Activated naive CD4-positive, alpha-beta T cell treated with anti-CD3 and anti-CD28 coated beads, Interleukin-2, amount 50 U/mL, for 24 hours (primary cell): ENCODE data around the gene IGSF22.

Experiments used
- H3K27ac Mint-ChIP-seq: one replicate; pipeline ENCODE4 v1.8.0; 2021; ENCODE audit warnings: mild to moderate bottlenecking, mixed read lengths
- H3K27me3 Mint-ChIP-seq: one replicate; pipeline ENCODE4 v1.8.0; 2021; ENCODE audit warnings: mixed read lengths
- H3K36me3 Mint-ChIP-seq: one replicate; pipeline ENCODE4 v1.8.0; 2021; ENCODE audit warnings: mixed read lengths
- H3K4me1 Mint-ChIP-seq: one replicate; pipeline ENCODE4 v1.8.0; 2021; ENCODE audit warnings: mixed read lengths
- H3K4me3 Mint-ChIP-seq: one replicate; pipeline ENCODE4 v1.8.0; 2021; ENCODE audit warnings: mild to moderate bottlenecking, mixed read lengths
- H3K9me3 Mint-ChIP-seq: one replicate; pipeline ENCODE4 v1.8.0; 2021; ENCODE audit warnings: mixed read lengths

IGSF22 gene

DNA sequence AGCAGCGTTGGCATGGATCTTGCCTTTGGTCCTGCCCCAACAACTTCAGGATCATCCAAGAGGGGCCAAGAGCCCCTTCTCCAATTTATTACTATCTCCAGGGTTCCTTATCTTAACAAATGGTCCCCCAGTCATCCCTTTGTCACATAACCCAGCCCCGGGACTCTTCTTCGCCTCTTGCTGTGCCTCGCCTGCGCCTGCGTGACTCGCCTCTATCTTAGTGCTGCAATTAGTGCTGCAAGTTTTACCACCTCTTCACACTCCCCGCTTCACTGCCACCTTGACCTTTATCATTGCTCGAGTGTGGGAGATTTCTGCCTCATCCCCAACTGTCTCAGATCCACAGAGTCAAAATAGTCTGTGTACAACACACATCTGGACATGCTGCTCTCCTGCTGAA is 4.0 kb upstream of the IGSF22 start:
- H3K4me1 Mint-ChIP-seq = peaks cover 14% of the 10 kb centered on the region

DNA sequence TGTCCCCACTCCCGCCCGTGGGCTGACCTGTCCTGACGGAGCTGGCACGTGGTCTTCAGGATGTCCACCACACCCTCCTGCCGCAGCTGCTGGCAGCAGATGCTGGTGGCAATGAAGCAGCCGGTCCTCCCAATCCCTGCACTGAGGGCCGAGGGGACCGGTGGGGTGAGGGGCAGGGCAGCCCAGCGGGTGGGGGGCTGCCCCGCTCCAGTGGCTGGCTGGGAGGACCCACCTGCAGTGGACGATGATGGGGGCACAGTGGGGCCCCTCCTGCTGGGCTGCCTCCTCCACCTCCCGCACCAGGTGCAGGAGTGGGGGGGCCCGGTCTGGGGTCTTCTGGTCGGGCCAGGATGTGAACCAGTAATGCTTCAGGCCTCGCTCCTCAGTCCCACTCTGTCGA is 3.4 kb upstream of the IGSF22 start:
- H3K27ac Mint-ChIP-seq = no peak overlapping the region
- H3K9me3 Mint-ChIP-seq = no peaks in the 10 kb centered on the region
- no peaks in the 10 kb centered on the region for H3K27me3 Mint-ChIP-seq
- no peaks in the 10 kb centered on the region for H3K36me3 Mint-ChIP-seq
- peaks cover 14% of the 10 kb centered on the region for H3K4me1 Mint-ChIP-seq
- H3K4me3 Mint-ChIP-seq = no peak overlapping the region

More for the DNA sequence above, 4.0 kb upstream of the IGSF22 start:
- H3K9me3 Mint-ChIP-seq = no peaks in the 10 kb centered on the region
- H3K4me3 Mint-ChIP-seq = no peak overlapping the region
- no peaks in the 10 kb centered on the region for H3K36me3 Mint-ChIP-seq
- H3K27me3 Mint-ChIP-seq = no peaks in the 10 kb centered on the region
- H3K27ac Mint-ChIP-seq = no peak overlapping the region

DNA sequence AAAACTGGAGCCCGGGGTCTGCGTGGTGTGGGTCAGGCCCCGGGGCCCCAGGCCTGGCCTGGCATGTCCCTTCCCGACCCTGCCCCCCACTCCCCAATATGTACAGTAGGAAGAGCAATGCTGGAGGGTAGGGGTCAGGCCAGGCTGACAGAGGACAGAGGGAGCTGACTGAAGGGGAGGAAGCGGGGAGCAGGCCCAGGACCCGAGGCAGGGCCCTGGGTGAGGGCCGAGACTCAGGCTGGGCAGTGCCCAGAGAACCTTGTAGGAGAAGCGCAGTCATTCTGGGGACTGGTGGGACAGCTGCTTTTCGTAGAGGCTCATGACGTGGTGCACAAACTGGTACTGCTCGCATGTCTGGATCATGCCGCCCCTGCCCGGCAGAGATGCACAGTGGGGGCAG is 2.7 kb upstream of the IGSF22 start:
- H3K4me1 Mint-ChIP-seq = peaks cover 14% of the 10 kb centered on the region
- no peaks in the 10 kb centered on the region for H3K36me3 Mint-ChIP-seq
- no peak overlapping the region for H3K4me3 Mint-ChIP-seq
- H3K9me3 Mint-ChIP-seq = no peaks in the 10 kb centered on the region
- no peak overlapping the region for H3K27ac Mint-ChIP-seq
- no peaks in the 10 kb centered on the region for H3K27me3 Mint-ChIP-seq

DNA sequence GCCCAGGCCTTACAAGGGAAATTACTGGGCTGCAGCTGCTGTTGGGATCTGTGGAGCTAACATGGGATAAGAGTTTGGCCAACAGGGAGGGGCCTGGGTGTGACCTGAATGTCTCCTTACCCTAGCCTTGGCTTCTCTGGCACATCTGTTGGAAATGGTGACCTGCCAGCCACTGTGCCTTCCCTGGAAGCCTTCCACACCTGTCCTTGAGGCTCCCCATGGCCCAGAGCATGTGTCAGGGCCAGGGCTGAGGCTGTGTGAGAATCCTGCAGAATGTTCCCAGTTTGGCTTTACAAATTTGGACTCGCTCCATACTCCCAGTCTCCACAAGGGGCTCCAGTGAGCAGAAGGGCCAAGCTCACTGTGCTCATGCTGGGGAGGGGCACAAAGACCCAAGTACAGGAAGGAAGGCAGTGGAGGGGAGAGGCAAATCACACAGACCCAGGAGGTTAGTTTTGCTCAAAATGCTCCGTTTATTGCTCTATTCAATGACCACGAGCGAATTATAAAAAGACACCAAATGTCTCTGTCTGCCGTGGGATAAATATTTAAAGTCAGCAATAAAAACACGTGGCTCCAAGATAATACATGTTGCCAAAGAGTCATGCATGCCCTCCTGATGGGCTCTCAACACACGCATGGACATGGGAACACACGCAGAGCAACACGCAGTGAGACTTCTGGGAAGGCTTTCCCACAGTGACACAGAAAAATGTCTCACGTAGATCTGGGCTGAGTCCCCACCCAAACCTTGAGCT is 1.7 kb upstream of the IGSF22 start:
- Mint-ChIP-seq H3K4me3 (no peak overlapping the region), H3K9me3 (no peaks in the 10 kb centered on the region), H3K27ac (peak overlapping the region; percentile 1), H3K4me1 (peaks cover 14% of the 10 kb centered on the region), H3K27me3 (no peaks in the 10 kb centered on the region), H3K36me3 (no peaks in the 10 kb centered on the region)

DNA sequence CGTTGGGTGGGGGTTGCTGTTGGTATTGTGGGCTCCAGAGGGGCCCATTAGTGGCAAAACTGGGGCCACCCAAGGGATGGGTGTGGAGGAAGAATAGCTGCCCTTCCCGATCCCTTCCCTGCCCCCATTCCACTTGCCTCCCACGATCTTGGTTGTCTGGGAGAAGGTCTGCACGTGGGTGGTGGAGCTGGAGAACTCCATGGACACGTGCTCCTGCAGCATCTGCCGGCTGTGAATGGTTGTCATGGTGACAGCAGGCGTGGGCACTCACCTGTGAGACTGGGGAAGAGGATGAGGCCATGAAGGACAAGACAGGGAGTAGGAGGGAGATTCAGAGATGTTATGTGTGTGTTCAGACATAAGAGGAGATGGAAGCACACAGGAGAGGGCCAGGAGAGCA is 2.0 kb downstream of the IGSF22 start:
- Mint-ChIP-seq H3K4me1 (peaks cover 21% of the 10 kb centered on the region), H3K9me3 (no peaks in the 10 kb centered on the region), H3K36me3 (no peaks in the 10 kb centered on the region), H3K4me3 (no peak overlapping the region), H3K27me3 (no peaks in the 10 kb centered on the region), H3K27ac (no peak overlapping the region)

DNA sequence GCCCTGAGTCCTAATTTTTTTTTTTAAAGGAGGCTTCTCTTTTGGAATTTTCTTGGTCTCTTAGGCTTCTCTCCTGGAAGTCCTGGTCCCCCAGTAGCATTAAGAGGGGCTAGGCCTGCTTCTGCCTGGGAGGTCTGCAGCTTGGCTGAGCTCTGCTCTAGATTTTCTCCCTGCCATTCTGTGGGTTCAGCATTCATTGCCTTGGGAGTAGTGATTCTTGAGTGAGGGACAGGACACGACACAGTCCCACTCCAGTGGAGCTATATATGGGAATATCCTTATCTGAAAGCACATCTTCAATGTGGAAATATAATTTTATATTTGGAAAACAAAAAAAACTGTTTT is 3.7 kb downstream of the IGSF22 start:
- peaks cover 11% of the 10 kb centered on the region for H3K4me1 Mint-ChIP-seq
- H3K27ac Mint-ChIP-seq = no peak overlapping the region
- H3K27me3 Mint-ChIP-seq = no peaks in the 10 kb centered on the region
- H3K9me3 Mint-ChIP-seq = no peaks in the 10 kb centered on the region
- H3K4me3 Mint-ChIP-seq = peak overlapping the region; percentile 94
- H3K36me3 Mint-ChIP-seq = no peaks in the 10 kb centered on the region

DNA sequence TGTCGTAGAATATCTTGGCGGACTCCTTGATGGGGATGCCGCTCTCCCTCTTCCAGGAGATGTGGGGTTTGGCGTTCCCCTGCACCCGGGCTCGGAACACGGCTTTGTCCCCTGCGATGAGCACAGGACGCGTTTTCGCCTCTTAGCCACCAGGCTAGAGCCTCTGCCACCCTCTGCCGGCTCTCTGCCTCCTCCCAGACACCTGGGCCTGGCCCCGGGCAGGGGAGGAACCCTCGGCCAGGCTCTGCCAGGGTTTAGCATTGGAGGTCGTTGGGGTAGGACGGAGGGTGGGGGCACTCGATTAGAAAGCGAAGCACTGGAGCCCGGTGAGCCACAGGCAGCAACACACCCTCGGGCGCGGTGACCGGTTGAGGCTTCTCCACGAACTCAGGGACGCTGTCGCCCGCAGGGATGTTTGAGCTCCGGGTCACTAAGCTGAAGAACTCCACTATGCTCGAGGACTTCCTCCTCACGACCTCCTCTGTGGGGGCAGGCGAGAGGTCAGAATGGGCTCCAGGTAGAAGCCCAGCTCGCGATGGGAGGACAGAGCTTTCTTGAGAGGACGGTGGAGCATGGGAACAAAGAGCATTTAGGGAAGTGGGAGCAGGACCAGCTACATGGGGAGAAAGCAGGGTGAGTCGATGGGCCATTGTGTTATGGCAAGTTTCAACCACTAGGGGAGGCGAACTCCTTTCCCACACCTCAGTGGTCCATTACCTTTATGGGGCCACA is 4.3 kb downstream of the IGSF22 start:
- Mint-ChIP-seq H3K4me1 (peaks cover 11% of the 10 kb centered on the region), H3K27ac (no peak overlapping the region), H3K27me3 (no peaks in the 10 kb centered on the region), H3K9me3 (no peaks in the 10 kb centered on the region), H3K36me3 (no peaks in the 10 kb centered on the region), H3K4me3 (peak overlapping the region; percentile 94)

DNA sequence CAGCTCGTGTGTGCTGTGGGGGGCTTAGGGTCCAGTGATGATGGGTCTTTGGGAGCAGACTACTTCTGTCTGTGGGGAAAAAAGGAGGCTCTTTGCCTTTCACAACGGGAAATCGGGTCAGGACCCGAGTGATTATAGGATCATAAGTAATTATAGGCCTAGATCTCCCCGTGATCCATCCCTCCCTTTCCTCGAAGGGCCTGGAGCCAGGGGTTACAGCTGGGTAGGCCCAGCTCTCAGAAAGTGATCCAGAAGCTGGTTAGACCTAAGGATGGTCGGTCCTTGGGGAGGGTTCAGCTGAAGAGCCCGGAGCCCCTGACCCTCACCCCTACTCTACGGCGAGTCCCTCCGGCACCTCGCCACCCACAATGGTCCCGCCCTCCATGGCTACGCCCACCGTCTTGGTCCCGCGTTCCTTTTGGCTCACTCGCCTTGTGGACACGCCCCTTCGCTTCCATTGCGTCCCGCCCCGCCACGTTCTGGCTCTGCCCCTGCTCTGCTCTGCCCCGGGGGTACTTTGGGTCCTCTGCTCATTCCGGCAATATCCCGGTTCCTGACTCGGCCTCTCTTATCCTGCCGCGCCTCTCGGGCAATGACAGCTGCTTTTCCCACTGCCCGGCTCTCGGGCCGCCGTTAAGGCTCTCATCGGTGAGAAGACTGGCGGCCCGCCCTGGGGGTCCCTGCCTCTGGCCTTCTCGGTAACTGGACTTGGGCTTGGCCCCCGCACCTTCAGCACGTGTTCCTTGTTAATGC is 5.0 kb downstream of the IGSF22 start:
- Mint-ChIP-seq H3K27ac (no peak overlapping the region), H3K36me3 (no peaks in the 10 kb centered on the region), H3K27me3 (no peaks in the 10 kb centered on the region), H3K9me3 (no peaks in the 10 kb centered on the region), H3K4me1 (peaks cover 11% of the 10 kb centered on the region), H3K4me3 (peak overlapping the region; percentile 94)

DNA sequence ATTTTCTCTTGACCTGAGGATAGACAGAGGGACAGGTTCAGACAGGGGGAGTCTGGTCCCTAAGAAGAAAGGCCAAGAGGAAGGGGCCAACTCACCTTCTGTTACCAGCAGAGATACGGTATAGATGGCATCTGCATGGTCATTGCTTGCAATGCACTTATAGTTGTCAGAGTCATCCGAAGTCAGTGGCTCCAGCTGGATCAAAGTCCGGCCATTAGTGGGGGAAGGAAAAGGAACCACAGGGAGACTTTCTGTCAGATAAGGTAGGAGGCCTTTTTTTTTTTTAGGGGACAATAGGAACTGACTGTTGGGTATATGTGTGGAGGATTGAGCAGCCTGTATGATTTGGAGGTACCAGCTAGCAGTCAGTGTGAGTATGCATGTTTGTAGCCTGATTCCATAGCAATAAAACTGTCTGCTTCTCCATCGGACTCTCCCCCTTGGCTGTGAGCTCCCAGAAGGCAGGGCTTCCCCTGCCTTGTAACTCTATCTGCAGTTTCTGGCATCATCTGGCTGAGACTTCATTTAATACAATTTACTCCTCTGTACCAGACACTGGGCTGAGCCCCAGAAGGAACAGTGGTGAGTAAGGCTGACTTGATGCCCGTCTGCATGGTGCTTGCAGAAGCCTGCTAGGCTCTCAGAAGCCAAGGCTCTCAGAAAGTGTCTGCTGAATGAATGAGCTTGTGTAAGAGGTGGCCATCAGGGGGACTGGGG is 5.7 kb downstream of the IGSF22 start:
- H3K27me3 Mint-ChIP-seq = no peaks in the 10 kb centered on the region
- H3K4me3 Mint-ChIP-seq = peak overlapping the region; percentile 94
- no peak overlapping the region for H3K27ac Mint-ChIP-seq

DNA sequence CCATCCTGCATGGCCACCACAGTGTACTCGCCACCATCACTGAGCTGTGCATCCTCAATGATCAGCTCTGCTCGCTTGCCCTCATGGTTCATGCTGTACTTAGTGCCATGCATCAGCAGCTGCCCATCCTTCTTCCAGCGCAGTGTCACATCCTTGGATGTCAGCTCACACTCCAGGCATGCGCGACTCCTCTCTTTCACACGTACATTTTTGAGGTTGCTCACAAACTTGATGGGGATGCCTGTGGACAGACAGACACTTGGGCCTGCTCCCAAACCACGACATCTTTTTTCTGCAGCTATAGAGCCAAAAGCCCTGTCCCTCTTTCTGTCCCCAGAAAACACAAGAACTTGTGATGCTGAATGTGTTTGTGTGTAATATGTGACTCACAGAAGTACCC is 10.5 kb downstream of the IGSF22 start:
- H3K27ac Mint-ChIP-seq = no peak overlapping the region
- no peaks in the 10 kb centered on the region for H3K36me3 Mint-ChIP-seq
- H3K27me3 Mint-ChIP-seq = no peaks in the 10 kb centered on the region
- no peak overlapping the region for H3K4me3 Mint-ChIP-seq
- peaks cover 4% of the 10 kb centered on the region for H3K4me1 Mint-ChIP-seq
- H3K9me3 Mint-ChIP-seq = no peaks in the 10 kb centered on the region

More for the DNA sequence above, 5.7 kb downstream of the IGSF22 start:
- Mint-ChIP-seq H3K36me3 (no peaks in the 10 kb centered on the region), H3K9me3 (no peaks in the 10 kb centered on the region), H3K4me1 (peaks cover 11% of the 10 kb centered on the region)

DNA sequence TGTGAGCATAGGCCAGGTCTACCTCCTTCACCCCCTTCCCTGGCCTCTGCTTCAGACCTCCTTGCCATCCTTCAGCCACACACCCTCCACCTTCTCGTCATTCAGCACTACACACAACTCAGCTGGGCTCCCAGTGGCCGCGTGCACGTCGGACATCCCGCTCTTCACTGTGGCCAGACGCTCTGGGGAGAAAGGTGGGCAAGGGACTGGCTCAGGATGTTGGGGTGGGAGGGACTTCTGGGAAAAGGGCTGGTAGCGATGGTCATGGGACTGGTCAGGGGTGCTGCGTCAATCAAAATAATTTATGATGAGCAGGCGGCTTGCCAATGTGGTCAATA is 11.6 kb downstream of the IGSF22 start:
- Mint-ChIP-seq H3K4me1 (no peaks in the 10 kb centered on the region), H3K36me3 (no peaks in the 10 kb centered on the region), H3K27me3 (no peaks in the 10 kb centered on the region), H3K4me3 (no peak overlapping the region), H3K27ac (no peak overlapping the region), H3K9me3 (no peaks in the 10 kb centered on the region)

DNA sequence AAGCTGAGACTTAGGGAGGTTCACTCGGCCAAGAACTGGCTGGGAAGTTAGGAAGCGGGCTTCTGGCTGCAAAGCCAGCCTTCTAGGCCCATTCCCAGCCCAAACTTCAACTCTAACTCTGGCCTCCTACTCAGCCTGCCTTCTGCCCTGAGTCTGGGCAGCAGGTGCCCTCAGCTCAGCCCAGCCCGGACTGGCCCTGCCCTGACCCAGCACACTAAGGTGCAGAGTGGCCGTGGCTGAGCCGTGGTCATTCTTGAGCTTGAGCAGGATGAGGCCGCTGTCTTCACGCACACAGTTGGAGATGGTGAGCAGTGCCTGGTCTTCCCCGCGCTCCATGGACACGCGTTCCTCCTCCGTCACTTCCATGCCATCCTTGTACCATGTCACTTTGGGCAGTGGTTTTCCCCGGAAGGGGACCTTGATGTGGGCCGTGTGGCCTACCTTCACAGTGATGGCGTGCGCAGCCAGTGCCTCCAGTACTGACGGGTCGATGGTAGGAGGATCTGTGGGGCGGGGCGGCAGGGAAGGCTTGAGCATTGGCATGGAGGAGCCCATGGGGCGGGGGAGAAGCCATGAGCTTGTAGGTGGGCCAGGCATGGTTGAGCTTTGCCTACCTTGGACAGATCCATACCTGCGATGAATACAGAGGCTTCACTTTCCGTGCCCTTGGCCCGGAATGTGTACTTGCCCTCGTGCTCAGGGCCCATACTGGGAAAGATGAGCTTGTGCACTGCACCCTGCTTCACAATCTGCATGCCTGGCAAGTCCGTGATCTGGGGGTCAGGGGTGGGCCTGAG is 12.1 kb downstream of the IGSF22 start:
- H3K27me3 Mint-ChIP-seq = no peaks in the 10 kb centered on the region

DNA sequence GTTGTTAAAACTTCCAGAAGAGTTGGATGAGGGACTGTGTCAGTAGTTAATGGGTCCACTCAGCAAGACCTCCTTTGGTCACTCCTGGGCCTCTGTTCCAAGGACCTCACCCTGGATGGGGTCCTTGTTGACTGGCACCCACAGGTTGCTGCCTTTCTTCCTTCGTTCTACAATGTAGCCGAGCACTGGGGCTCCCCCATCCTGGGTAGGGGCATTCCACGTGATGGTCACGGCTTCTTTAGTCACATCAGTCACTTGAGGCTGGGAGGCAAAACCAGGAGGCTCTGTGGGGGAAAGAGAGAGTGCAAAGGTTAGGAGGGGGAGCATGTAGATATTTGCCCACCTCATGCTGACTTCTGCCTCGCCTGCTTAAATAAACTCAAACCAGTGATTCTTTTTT is 15.4 kb downstream of the IGSF22 start:
- Mint-ChIP-seq H3K9me3 (no peaks in the 10 kb centered on the region), H3K36me3 (no peaks in the 10 kb centered on the region), H3K27me3 (no peaks in the 10 kb centered on the region), H3K4me1 (peaks cover 11% of the 10 kb centered on the region), H3K4me3 (no peak overlapping the region), H3K27ac (no peak overlapping the region)

More for the DNA sequence above, 12.1 kb downstream of the IGSF22 start:
- no peaks in the 10 kb centered on the region for H3K4me1 Mint-ChIP-seq
- H3K4me3 Mint-ChIP-seq = no peak overlapping the region
- no peaks in the 10 kb centered on the region for H3K9me3 Mint-ChIP-seq
- no peak overlapping the region for H3K27ac Mint-ChIP-seq
- H3K36me3 Mint-ChIP-seq = no peaks in the 10 kb centered on the region

DNA sequence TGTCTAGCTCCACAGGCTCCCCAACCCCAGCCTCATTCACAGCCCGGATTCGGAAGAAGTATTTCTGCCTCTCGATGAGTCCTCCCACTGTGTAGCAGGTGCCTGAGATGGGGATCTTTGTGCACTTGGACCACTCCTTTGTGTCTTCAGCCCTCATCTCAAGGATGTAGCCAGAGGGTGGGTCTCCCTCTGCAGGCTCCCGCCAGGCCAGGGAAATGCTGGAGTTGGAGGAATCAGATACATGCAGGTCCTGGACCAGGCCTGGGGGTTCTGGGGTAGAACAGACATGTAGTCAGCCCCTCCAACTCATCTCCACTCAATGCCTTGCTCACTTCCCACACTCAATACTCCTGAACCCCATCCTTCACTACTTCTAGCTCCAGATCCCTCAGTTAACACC is 16.6 kb downstream of the IGSF22 start:
- H3K27ac Mint-ChIP-seq = no peak overlapping the region
- no peaks in the 10 kb centered on the region for H3K9me3 Mint-ChIP-seq
- no peaks in the 10 kb centered on the region for H3K27me3 Mint-ChIP-seq
- H3K4me1 Mint-ChIP-seq = peaks cover 19% of the 10 kb centered on the region
- no peaks in the 10 kb centered on the region for H3K36me3 Mint-ChIP-seq
- H3K4me3 Mint-ChIP-seq = no peak overlapping the region

DNA sequence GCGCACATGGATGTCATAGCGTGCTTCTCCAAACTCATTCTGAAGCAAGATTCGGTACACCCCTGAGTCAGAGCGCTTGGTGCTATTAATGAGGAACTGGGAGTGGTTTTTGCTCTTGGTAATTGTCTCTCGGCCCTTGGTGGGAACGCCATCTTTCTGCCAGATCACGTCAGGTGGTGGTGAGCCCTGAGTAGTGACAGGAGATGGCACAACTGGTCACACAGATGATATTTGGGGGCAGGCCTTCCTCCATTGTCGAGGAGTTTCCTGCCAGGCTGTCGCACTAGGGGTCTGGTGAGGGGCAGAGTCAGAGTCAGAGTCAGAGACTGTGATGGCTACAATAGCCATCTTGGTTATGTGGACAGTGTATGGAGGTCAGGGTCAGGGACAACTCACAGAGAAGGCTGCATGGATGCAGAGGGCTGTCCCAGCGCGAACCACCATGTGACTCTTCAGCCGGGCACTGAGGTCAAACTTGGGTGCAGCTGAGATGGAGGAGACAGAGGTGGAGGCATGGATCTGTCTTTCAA is 18.1 kb downstream of the IGSF22 start:
- H3K27me3 Mint-ChIP-seq = no peaks in the 10 kb centered on the region
- no peak overlapping the region for H3K4me3 Mint-ChIP-seq
- H3K27ac Mint-ChIP-seq = no peak overlapping the region
- peaks cover 19% of the 10 kb centered on the region for H3K4me1 Mint-ChIP-seq
- no peaks in the 10 kb centered on the region for H3K36me3 Mint-ChIP-seq
- no peaks in the 10 kb centered on the region for H3K9me3 Mint-ChIP-seq
